ENCODE results near the gene PHF5A.

Gene PHF5A

GRCh38 chr22:41415554-41415953 lies 52.9 kb downstream of the PHF5A start:
- Histone ChIP-seq H3K4me3 (ENCODE audit: low read length) (no peak overlapping the region), H3K4me1 (ENCODE audit: low read length) (peaks cover 10% of the 10 kb centered on the region), H3K9me2 (replicated peaks; ENCODE audit: insufficient read depth, low read length) (no peaks in the 10 kb centered on the region), H3K9me3 (replicated peaks; ENCODE audit: insufficient read depth, low read length) (no peaks in the 10 kb centered on the region), H2AFZ (ENCODE audit: low read length) (no peak overlapping the region), H3K79me2 (ENCODE audit: low read length) (peaks cover 24% of the 10 kb centered on the region), H3F3A (ENCODE audit: insufficient read depth, low read length) (peaks cover 18% of the 10 kb centered on the region), H3K36me3 (replicated peaks; ENCODE audit: insufficient read depth, low read length) (no peaks in the 10 kb centered on the region), H3K9ac (ENCODE audit: low read length) (no peak overlapping the region), H4K20me1 (ENCODE audit: insufficient read depth, low read length) (no peaks in the 10 kb centered on the region), H3K27ac (ENCODE audit: low read length) (no peak overlapping the region), H3K4me2 (ENCODE audit: low read depth, low read length) (no peak overlapping the region), H3K27me3 (replicated peaks; ENCODE audit: insufficient read depth, low read length) (no peaks in the 10 kb centered on the region)
- no peak for TF ChIP-seq CTCF (IDR thresholded peaks at IDR 0.05; ENCODE audit: low read length)
- no peak for TF ChIP-seq EZH2 (optimal IDR thresholded peaks at IDR 0.05; ENCODE audit: low read depth, low read length)
- DNase-seq, result no peak

DNA sequence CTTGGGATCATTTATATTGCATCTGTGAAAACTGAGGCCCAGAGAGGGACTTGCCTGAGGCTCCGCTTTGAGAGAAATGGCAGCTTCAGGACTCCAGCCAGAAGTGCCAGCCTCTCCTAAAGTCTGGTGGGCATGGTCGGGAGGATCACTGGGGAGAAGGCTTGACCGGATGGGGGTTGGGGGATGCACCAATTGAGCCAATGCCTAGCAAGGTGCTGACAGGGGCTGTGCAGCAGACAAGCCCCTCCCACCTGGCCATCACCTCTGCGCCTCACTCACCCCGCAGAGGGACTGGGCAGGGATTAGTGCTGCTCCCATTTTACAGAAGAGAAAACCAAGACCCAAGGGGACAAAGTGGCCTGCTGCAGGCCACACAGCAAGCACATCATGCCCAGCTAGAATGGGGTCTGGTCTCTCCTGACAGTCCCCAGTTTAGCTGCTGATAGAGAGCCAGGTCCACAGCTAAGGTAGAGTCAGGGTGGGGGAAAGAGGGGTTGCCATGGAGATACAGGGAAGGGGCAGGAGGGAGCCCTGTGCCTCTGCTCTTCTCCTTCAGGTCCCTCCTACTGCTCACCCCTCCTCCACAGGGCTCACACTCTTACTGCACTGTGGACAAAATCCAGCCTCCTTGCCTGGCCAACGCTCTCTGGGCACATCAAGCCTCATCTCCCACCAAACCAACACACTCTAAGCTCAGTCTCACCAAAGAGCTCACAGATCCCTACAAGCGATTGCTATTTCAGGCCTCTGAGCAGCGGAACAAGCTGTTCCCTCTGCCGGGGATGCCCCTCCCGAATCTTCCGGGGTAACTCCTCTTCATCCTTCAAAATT lies 57.3 kb downstream of the PHF5A start:
- H4K20me1 ChIP-seq (ENCODE audit: insufficient read depth, low read length), result no peaks in the 10 kb centered on the region
- H3K79me2 ChIP-seq (ENCODE audit: low read length), result peaks cover 24% of the 10 kb centered on the region
- no peak overlapping the region for H3K4me2 ChIP-seq (ENCODE audit: low read depth, low read length)
- H3K9me3 ChIP-seq (replicated peaks; ENCODE audit: insufficient read depth, low read length), result no peaks in the 10 kb centered on the region
- DNase-seq, result no peak
- no peak overlapping the region for H3K27ac ChIP-seq (ENCODE audit: low read length)
- no peak overlapping the region for H3K9ac ChIP-seq (ENCODE audit: low read length)
- H3K4me3 ChIP-seq (ENCODE audit: low read length), result no peak overlapping the region
- H3K36me3 ChIP-seq (replicated peaks; ENCODE audit: insufficient read depth, low read length), result no peaks in the 10 kb centered on the region
- peaks cover 22% of the 10 kb centered on the region for H3F3A ChIP-seq (ENCODE audit: insufficient read depth, low read length)
- TF ChIP-seq EZH2 (optimal IDR thresholded peaks at IDR 0.05; ENCODE audit: low read depth, low read length) (no peak), CTCF (IDR thresholded peaks at IDR 0.05; ENCODE audit: low read length) (no peak), EZH2phosphoT487 (IDR thresholded peaks at IDR 0.05; ENCODE audit: low read length) (no peak)
- H3K27me3 ChIP-seq (replicated peaks; ENCODE audit: insufficient read depth, low read length), result no peaks in the 10 kb centered on the region
- peaks cover 10% of the 10 kb centered on the region for H3K4me1 ChIP-seq (ENCODE audit: low read length)
- H2AFZ ChIP-seq (ENCODE audit: low read length), result no peak overlapping the region
- no peaks in the 10 kb centered on the region for H3K9me2 ChIP-seq (replicated peaks; ENCODE audit: insufficient read depth, low read length)

DNA sequence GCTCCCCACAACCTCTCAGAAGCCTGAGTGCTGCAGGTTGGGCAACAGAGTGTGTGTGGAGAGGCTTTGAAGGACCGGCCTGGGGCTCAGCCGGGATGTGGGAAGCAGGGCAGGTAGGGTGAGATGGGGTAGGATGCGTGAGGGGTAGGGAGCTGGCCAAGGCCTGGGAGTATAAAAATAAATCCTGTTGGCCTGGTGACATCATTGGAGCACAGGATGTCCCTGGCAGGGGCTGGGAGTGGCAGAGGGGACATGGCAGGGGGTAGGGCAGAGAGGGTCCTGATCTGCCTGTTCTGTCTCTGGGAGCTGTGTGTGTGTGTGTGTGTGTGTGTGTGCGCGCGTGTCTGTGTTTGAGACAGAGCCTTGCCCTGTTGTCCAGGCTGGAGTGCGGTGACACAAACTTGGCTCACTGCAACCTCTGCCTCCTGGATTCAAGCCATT lies 58.2 kb downstream of the PHF5A start:
- H3K36me3 ChIP-seq (replicated peaks; ENCODE audit: insufficient read depth, low read length), result no peaks in the 10 kb centered on the region
- no peaks in the 10 kb centered on the region for H3K9me2 ChIP-seq (replicated peaks; ENCODE audit: insufficient read depth, low read length)
- no peak overlapping the region for H3K27ac ChIP-seq (ENCODE audit: low read length)
- no peaks in the 10 kb centered on the region for H3K27me3 ChIP-seq (replicated peaks; ENCODE audit: insufficient read depth, low read length)
- DNase-seq, result no peak
- no peak for TF ChIP-seq EZH2 (optimal IDR thresholded peaks at IDR 0.05; ENCODE audit: low read depth, low read length)
- H3K9ac ChIP-seq (ENCODE audit: low read length), result no peak overlapping the region
- no peak overlapping the region for H3K4me3 ChIP-seq (ENCODE audit: low read length)
- peaks cover 20% of the 10 kb centered on the region for H3K79me2 ChIP-seq (ENCODE audit: low read length)
- peaks cover 22% of the 10 kb centered on the region for H3F3A ChIP-seq (ENCODE audit: insufficient read depth, low read length)
- H4K20me1 ChIP-seq (ENCODE audit: insufficient read depth, low read length), result no peaks in the 10 kb centered on the region
- no peak overlapping the region for H3K4me2 ChIP-seq (ENCODE audit: low read depth, low read length)
- no peak overlapping the region for H2AFZ ChIP-seq (ENCODE audit: low read length)
- no peaks in the 10 kb centered on the region for H3K9me3 ChIP-seq (replicated peaks; ENCODE audit: insufficient read depth, low read length)
- H3K4me1 ChIP-seq (ENCODE audit: low read length), result peaks cover 10% of the 10 kb centered on the region

Data from MM.1S (cell line).